Amygdala (tissue), 56 donors: ENCODE measurements around the gene PTPRM.
"Not testable (repeated sequence)": the region's sequence is repeated elsewhere in the genome, so short reads cannot be mapped to it uniquely, and the experiment has no call there.

Experiments used
- DNase-seq, 56 donors: peaks; one replicate each; lab custom pipeline; 2025; lab: John Stamatoyannopoulos, UW

PTPRM gene

GRCh38 chr18:7958897-7959146 is 391.7 kb downstream of the PTPRM start:
- no peak for DNase-seq

GRCh38 chr18:7966682-7967081 is 399.6 kb downstream of the PTPRM start:
- not testable (repeated sequence) for DNase-seq

GRCh38 chr18:7974200-7974874 is 407.2 kb downstream of the PTPRM start:
- DNase-seq = no peak

- DNase-seq = no peak
Measured at GRCh38 chr18:7977897-7978296, 410.8 kb downstream of the PTPRM start.

GRCh38 chr18:7978834-7979233 is 411.7 kb downstream of the PTPRM start:
- no peak for DNase-seq

GRCh38 chr18:7979714-7980113 is 412.6 kb downstream of the PTPRM start:
- no peak for DNase-seq

- DNase-seq = no peak
Measured at GRCh38 chr18:7980136-7980535, 413.0 kb downstream of the PTPRM start.

- no peak for DNase-seq
Measured at GRCh38 chr18:7980656-7981055, 413.5 kb downstream of the PTPRM start.

- no peak for DNase-seq
Measured at GRCh38 chr18:7982216-7982615, 415.1 kb downstream of the PTPRM start.

- DNase-seq = no peak
Measured at GRCh38 chr18:7987284-7987976, 420.3 kb downstream of the PTPRM start.

GRCh38 chr18:7990670-7991069 is 423.6 kb downstream of the PTPRM start:
- no peak for DNase-seq

GRCh38 chr18:8001711-8002301 is 434.7 kb downstream of the PTPRM start:
- DNase-seq = no peak

- DNase-seq = no peak
Measured at GRCh38 chr18:8003878-8004675, 437.0 kb downstream of the PTPRM start.

GRCh38 chr18:8004792-8005191 is 437.7 kb downstream of the PTPRM start:
- no peak for DNase-seq

GRCh38 chr18:8005870-8006569 is 438.9 kb downstream of the PTPRM start:
- no peak for DNase-seq

- DNase-seq = no peak
Measured at GRCh38 chr18:8006979-8007378, 439.9 kb downstream of the PTPRM start.

- no peak for DNase-seq
Measured at GRCh38 chr18:8008033-8008432, 440.9 kb downstream of the PTPRM start.

- no peak for DNase-seq
Measured at GRCh38 chr18:8011361-8011760, 444.2 kb downstream of the PTPRM start.

- no peak for DNase-seq
Measured at GRCh38 chr18:8011906-8012305, 444.8 kb downstream of the PTPRM start.

GRCh38 chr18:8018701-8019331 is 451.7 kb downstream of the PTPRM start:
- DNase-seq = no peak
